Measurements from ENCODE around the gene ITPKC. TPM values are rescaled to one million over a fixed set of nuclear protein-coding genes. Genes with fewer than 3 reads are reported as not detected.

Gene ITPKC
- total RNA-seq, 5 donors from 2014 or later (not counting 1 experiment from before 2014, with no cell fraction given): 5.9 to 11.8 (median 9.3) TPM

- Mint-ChIP-seq H3K4me3 (no peak overlapping the region), H3K27ac (no peak overlapping the region), H3K27me3 (no peaks in the 10 kb centered on the region), H3K4me1 (peaks cover 4 to 12% (median 5%) of the 10 kb centered on the region in 3 donors), H3K9me3 (no peaks in the 10 kb centered on the region), H3K36me3 (peaks cover 47% of the 10 kb centered on the region)
- ATAC-seq (replicated peaks in 1 of 4) (no peak), DNase-seq (no peak)
- Histone ChIP-seq H3K9me3 (no peaks in the 10 kb centered on the region), H3K4me3 (ENCODE audit: control insufficient read depth in 1 of 2, extremely low read depth in 1 of 2, low read length in 1 of 2) (no peak overlapping the region), H3K4me1 (ENCODE audit: control insufficient read depth in 1 of 2, extremely low read depth in 1 of 2, insufficient read depth in 2 of 2, low read length in 2 of 2) (no peaks in the 10 kb centered on the region), H3K27ac (ENCODE audit: low read length) (no peak overlapping the region), H3K27me3 (replicated peaks in 1 of 2; ENCODE audit: control insufficient read depth in 2 of 2, extremely low read depth in 1 of 2, insufficient read depth in 2 of 2, low read length in 1 of 2) (no peaks in the 10 kb centered on the region), H3K36me3 (ENCODE audit: control insufficient read depth in 2 of 2, extremely low read depth in 1 of 2, insufficient read depth in 1 of 2, low read length in 1 of 2) (peaks cover 16 to 56% of the 10 kb centered on the region in 2 donors)
- no CpG with 5 or more reads among the region's 7 CpGs for WGBS (ENCODE audit: insufficient coverage)
- ChIA-PET CTCF (interaction anchor here in 1 of 2 donors (0.7 kb wide), 2 partner anchors 28 to 129 kb away, joined by 3 to 4 read pairs; no protein-coding TSS in a partner anchor), POLR2A (no interaction called here)
Measured at GRCh38 chr19:40705950-40706619, 10.8 kb upstream of the ITPKC start.

- Histone ChIP-seq H3K27ac (ENCODE audit: low read length) (no peak overlapping the region), H3K9me3 (no peaks in the 10 kb centered on the region), H3K27me3 (replicated peaks in 1 of 2; ENCODE audit: control insufficient read depth in 2 of 2, extremely low read depth in 1 of 2, insufficient read depth in 2 of 2, low read length in 1 of 2) (no peaks in the 10 kb centered on the region), H3K4me1 (ENCODE audit: control insufficient read depth in 1 of 2, extremely low read depth in 1 of 2, insufficient read depth in 2 of 2, low read length in 2 of 2) (peaks cover 0 to under 1% of the 10 kb centered on the region in 2 experiments), H3K4me3 (ENCODE audit: control insufficient read depth in 1 of 2, extremely low read depth in 1 of 2, low read length in 1 of 2) (no peak overlapping the region), H3K36me3 (ENCODE audit: control insufficient read depth in 2 of 2, extremely low read depth in 1 of 2, insufficient read depth in 1 of 2, low read length in 1 of 2) (peaks cover 14 to 56% of the 10 kb centered on the region in 2 donors)
- H3K27ac Mint-ChIP-seq: no peak overlapping the region
- no peak overlapping the region for H3K4me3 Mint-ChIP-seq
- no peaks in the 10 kb centered on the region for H3K9me3 Mint-ChIP-seq
- DNase-seq (no peak), ATAC-seq (replicated peaks in 1 of 4) (no peak)
- CTCF ChIA-PET: no interaction called here
- WGBS (ENCODE audit: insufficient coverage): 100% methylated on average over 5 of the region's 7 CpGs
- POLR2A ChIA-PET: no interaction called here
- peaks cover 11 to 20% (median 13%) of the 10 kb centered on the region in 3 donors for H3K4me1 Mint-ChIP-seq
- no peaks in the 10 kb centered on the region for H3K27me3 Mint-ChIP-seq
- H3K36me3 Mint-ChIP-seq: peaks cover 48% of the 10 kb centered on the region
Measured at GRCh38 chr19:40707615-40708014, 9.3 kb upstream of the ITPKC start.

GRCh38 chr19:40709817-40710216 is 7.1 kb upstream of the ITPKC start:
- Mint-ChIP-seq H3K27me3 (no peaks in the 10 kb centered on the region), H3K9me3 (no peaks in the 10 kb centered on the region), H3K4me1 (peaks cover 22 to 33% (median 25%) of the 10 kb centered on the region in 3 donors), H3K4me3 (no peak overlapping the region), H3K36me3 (peaks cover 37% of the 10 kb centered on the region), H3K27ac (no peak overlapping the region)
- CTCF ChIA-PET: interaction anchor here in 1 of 2 donors (0.6 kb wide), 1 partner anchor 49 kb away, joined by 3 read pairs; no protein-coding TSS in a partner anchor
- no peak for ATAC-seq (replicated peaks in 1 of 4)
- no peaks in the 10 kb centered on the region for H3K9me3 ChIP-seq
- POLR2A ChIA-PET: no interaction called here
- no peak overlapping the region for H3K4me3 ChIP-seq (ENCODE audit: control insufficient read depth in 1 of 2, extremely low read depth in 1 of 2, low read length in 1 of 2)
- H3K4me1 ChIP-seq (ENCODE audit: control insufficient read depth in 1 of 2, extremely low read depth in 1 of 2, insufficient read depth in 2 of 2, low read length in 2 of 2): peaks cover 3 to 22% of the 10 kb centered on the region in 2 experiments
- H3K27me3 ChIP-seq (replicated peaks in 1 of 2; ENCODE audit: control insufficient read depth in 2 of 2, extremely low read depth in 1 of 2, insufficient read depth in 2 of 2, low read length in 1 of 2): no peaks in the 10 kb centered on the region
- H3K36me3 ChIP-seq (ENCODE audit: control insufficient read depth in 2 of 2, extremely low read depth in 1 of 2, insufficient read depth in 1 of 2, low read length in 1 of 2): peaks cover 3 to 37% of the 10 kb centered on the region in 2 donors
- DNase-seq: no peak
- H3K27ac ChIP-seq (ENCODE audit: low read length): no peak overlapping the region
- WGBS (ENCODE audit: insufficient coverage): 92% methylated on average over 4 of the region's 5 CpGs

- Histone ChIP-seq H3K4me3 (ENCODE audit: control insufficient read depth in 1 of 2, extremely low read depth in 1 of 2, low read length in 1 of 2) (no peak overlapping the region), H3K9me3 (no peaks in the 10 kb centered on the region), H3K4me1 (ENCODE audit: control insufficient read depth in 1 of 2, extremely low read depth in 1 of 2, insufficient read depth in 2 of 2, low read length in 2 of 2) (peaks cover 29 to 57% of the 10 kb centered on the region in 2 experiments), H3K27ac (ENCODE audit: low read length) (peak overlapping the region; percentile 91), H3K36me3 (ENCODE audit: control insufficient read depth in 2 of 2, extremely low read depth in 1 of 2, insufficient read depth in 1 of 2, low read length in 1 of 2) (peaks cover 0 to 20% of the 10 kb centered on the region in 2 donors), H3K27me3 (replicated peaks in 1 of 2; ENCODE audit: control insufficient read depth in 2 of 2, extremely low read depth in 1 of 2, insufficient read depth in 2 of 2, low read length in 1 of 2) (no peaks in the 10 kb centered on the region)
- no peaks in the 10 kb centered on the region for H3K27me3 Mint-ChIP-seq
- DNase-seq (peak in 1 of 35 experiments; percentile 16), ATAC-seq (replicated peaks in 1 of 4) (no peak)
- no CpG with 5 or more reads among the region's 11 CpGs for WGBS (ENCODE audit: insufficient coverage)
- POLR2A ChIA-PET: interaction anchor here in 1 of 2 donors (0.6 kb wide), 1 partner anchor 35 kb away, joined by 3 read pairs; no protein-coding TSS in a partner anchor
- H3K27ac Mint-ChIP-seq: peak overlapping the region; percentile 37 to 76
- H3K4me3 Mint-ChIP-seq: peak overlapping the region; percentile 53 to 91 (median 80)
- H3K9me3 Mint-ChIP-seq: no peaks in the 10 kb centered on the region
- H3K4me1 Mint-ChIP-seq: peaks cover 50 to 58% (median 54%) of the 10 kb centered on the region in 3 donors
- H3K36me3 Mint-ChIP-seq: peaks cover 25% of the 10 kb centered on the region
- CTCF ChIA-PET: interaction anchor here (0.5 to 0.6 kb wide), 2 partner anchors 265 to 430 kb away, joined by 3 to 7 read pairs; no protein-coding TSS in a partner anchor
Measured at GRCh38 chr19:40713939-40714338, 3.0 kb upstream of the ITPKC start.

- peak overlapping the region; percentile 69 to 90 for H3K4me3 ChIP-seq (ENCODE audit: control insufficient read depth in 1 of 2, extremely low read depth in 1 of 2, low read length in 1 of 2)
- CTCF ChIA-PET: interaction anchor here in 1 of 2 donors (0.5 kb wide), 1 partner anchor 266 kb away, joined by 3 read pairs; no protein-coding TSS in a partner anchor
- peak overlapping the region; percentile 87 to 90 for H3K27ac Mint-ChIP-seq
- H3K9me3 Mint-ChIP-seq: no peaks in the 10 kb centered on the region
- POLR2A ChIA-PET: interaction anchor here in 1 of 2 donors (0.6 kb wide), 1 partner anchor 34 kb away, joined by 3 read pairs; no protein-coding TSS in a partner anchor
- H3K27ac ChIP-seq (ENCODE audit: low read length): peak overlapping the region; percentile 91
- peak overlapping the region; percentile 80 to 91 (median 90) for H3K4me3 Mint-ChIP-seq
- peaks cover 20% of the 10 kb centered on the region for H3K36me3 Mint-ChIP-seq
- no peaks in the 10 kb centered on the region for H3K27me3 Mint-ChIP-seq
- no peaks in the 10 kb centered on the region for H3K27me3 ChIP-seq (replicated peaks in 1 of 2; ENCODE audit: control insufficient read depth in 2 of 2, extremely low read depth in 1 of 2, insufficient read depth in 2 of 2, low read length in 1 of 2)
- ATAC-seq (replicated peaks in 1 of 4) (peak; percentile 76 to 81 (median 80)), DNase-seq (peak; percentile 87 to 96 (median 93))
- H3K4me1 Mint-ChIP-seq: peaks cover 57 to 64% (median 59%) of the 10 kb centered on the region in 3 donors
- peaks cover 0 to 15% of the 10 kb centered on the region in 2 donors for H3K36me3 ChIP-seq (ENCODE audit: control insufficient read depth in 2 of 2, extremely low read depth in 1 of 2, insufficient read depth in 1 of 2, low read length in 1 of 2)
- H3K9me3 ChIP-seq: no peaks in the 10 kb centered on the region
- H3K4me1 ChIP-seq (ENCODE audit: control insufficient read depth in 1 of 2, extremely low read depth in 1 of 2, insufficient read depth in 2 of 2, low read length in 2 of 2): peaks cover 31 to 64% of the 10 kb centered on the region in 2 experiments
- whole genome bisulfite sequencing (ENCODE audit: insufficient coverage): 2% methylated on average over 24 of the region's 31 CpGs
Measured at GRCh38 chr19:40714441-40715299, 2.2 kb upstream of the ITPKC start.
